Measurements from ENCODE around the gene GAL3ST3.

GAL3ST3 gene

GRCh38 chr11:66072518-66072917 is 23.6 kb upstream of the GAL3ST3 start:
- Histone ChIP-seq H3K9me2 (ENCODE audit: low read depth, low read length) (no peaks in the 10 kb centered on the region), H3K4me2 (ENCODE audit: low read length) (peak overlapping the region; percentile 78), H3K4me3 (ENCODE audit: low read depth, low read length, poor library complexity, severe bottlenecking) (peak overlapping the region; percentile 89), H3K4me1 (ENCODE audit: insufficient read depth, low read length, severe bottlenecking) (peaks cover 58% of the 10 kb centered on the region), H3K36me3 (ENCODE audit: insufficient read depth, low read length) (peaks cover 60% of the 10 kb centered on the region), H3K27me3 (ENCODE audit: insufficient read depth, low read length) (no peaks in the 10 kb centered on the region), H4K20me1 (ENCODE audit: insufficient read depth, low read length) (no peaks in the 10 kb centered on the region), H2AFZ (ENCODE audit: low read length) (no peak overlapping the region), H3K79me2 (ENCODE audit: insufficient read depth, low read length) (peaks cover 35% of the 10 kb centered on the region), H3K9me3 (ENCODE audit: low read length) (no peaks in the 10 kb centered on the region), H3K9ac (ENCODE audit: low read length) (peak overlapping the region; percentile 91; the same call in 1 of the 2 replicates), H3K27ac (ENCODE audit: low read depth, low read length, poor library complexity, severe bottlenecking) (peak overlapping the region; percentile 81), H3F3A (ENCODE audit: insufficient read depth, low read length) (peaks cover 11% of the 10 kb centered on the region; the same call in 1 of the 2 replicates)
- no peak for TF ChIP-seq CTCF (IDR thresholded peaks at IDR 0.05; ENCODE audit: low read length)
- TF ChIP-seq EZH2 (IDR thresholded peaks at IDR 0.05; ENCODE audit: borderline replicate concordance, low read length): no peak

- Histone ChIP-seq H3K36me3 (ENCODE audit: insufficient read depth, low read length) (peaks cover 61% of the 10 kb centered on the region), H3K27ac (ENCODE audit: low read depth, low read length, poor library complexity, severe bottlenecking) (peak overlapping the region; percentile 81), H3K4me3 (ENCODE audit: low read depth, low read length, poor library complexity, severe bottlenecking) (peak overlapping the region; percentile 89), H2AFZ (ENCODE audit: low read length) (no peak overlapping the region), H3K79me2 (ENCODE audit: insufficient read depth, low read length) (peaks cover 35% of the 10 kb centered on the region), H3K9me2 (ENCODE audit: low read depth, low read length) (no peaks in the 10 kb centered on the region), H3K27me3 (ENCODE audit: insufficient read depth, low read length) (no peaks in the 10 kb centered on the region), H3K9me3 (ENCODE audit: low read length) (no peaks in the 10 kb centered on the region), H3F3A (ENCODE audit: insufficient read depth, low read length) (peaks cover 11% of the 10 kb centered on the region; the same call in 1 of the 2 replicates), H3K4me2 (ENCODE audit: low read length) (peak overlapping the region; percentile 78), H4K20me1 (ENCODE audit: insufficient read depth, low read length) (no peaks in the 10 kb centered on the region), H3K9ac (ENCODE audit: low read length) (peak overlapping the region; percentile 91), H3K4me1 (ENCODE audit: insufficient read depth, low read length, severe bottlenecking) (peaks cover 53% of the 10 kb centered on the region)
- TF ChIP-seq CTCF (IDR thresholded peaks at IDR 0.05; ENCODE audit: low read length) (no peak), EZH2 (IDR thresholded peaks at IDR 0.05; ENCODE audit: borderline replicate concordance, low read length) (no peak)
These were observed 23.1 kb upstream of the GAL3ST3 start for GRCh38 chr11:66072081-66072480.

GRCh38 chr11:66071381-66071801 is 22.4 kb upstream of the GAL3ST3 start:
- Histone ChIP-seq H3K27me3 (ENCODE audit: insufficient read depth, low read length) (no peaks in the 10 kb centered on the region), H3K9me3 (ENCODE audit: low read length) (no peaks in the 10 kb centered on the region), H3K4me1 (ENCODE audit: insufficient read depth, low read length, severe bottlenecking) (peaks cover 52% of the 10 kb centered on the region), H2AFZ (ENCODE audit: low read length) (no peak overlapping the region), H3F3A (ENCODE audit: insufficient read depth, low read length) (peaks cover 11% of the 10 kb centered on the region; the same call in 1 of the 2 replicates), H3K4me2 (ENCODE audit: low read length) (peak overlapping the region; percentile 78), H3K36me3 (ENCODE audit: insufficient read depth, low read length) (peaks cover 61% of the 10 kb centered on the region), H3K27ac (ENCODE audit: low read depth, low read length, poor library complexity, severe bottlenecking) (peak overlapping the region; percentile 81), H4K20me1 (ENCODE audit: insufficient read depth, low read length) (no peaks in the 10 kb centered on the region), H3K9ac (ENCODE audit: low read length) (peak overlapping the region; percentile 91), H3K9me2 (ENCODE audit: low read depth, low read length) (no peaks in the 10 kb centered on the region), H3K79me2 (ENCODE audit: insufficient read depth, low read length) (peaks cover 29% of the 10 kb centered on the region), H3K4me3 (ENCODE audit: low read depth, low read length, poor library complexity, severe bottlenecking) (peak overlapping the region; percentile 89)
- no peak for TF ChIP-seq CTCF (IDR thresholded peaks at IDR 0.05; ENCODE audit: low read length)

Measured in OCI-LY1 (cell line).